Measurements from ENCODE around the gene VARS2. TPM values are rescaled to one million over a fixed set of nuclear protein-coding genes. Genes with fewer than 3 reads are reported as not detected.

Gene VARS2
- total RNA-seq, 4 donors from 2014 or later, result 9.7 to 16.5 (median 12.8) TPM

GRCh38 chr6:30891816-30892538 lies 22.1 kb upstream of the VARS2 start:
- H3K9me3 ChIP-seq, result no peaks in the 10 kb centered on the region
- H3K27ac ChIP-seq, result no peak overlapping the region
- 67% methylated on average over 7 of the region's 21 CpGs; no CpG with 5 or more reads in 1 of the 2 donors for WGBS, 2 donors (ENCODE audit: low coverage in 1 of 2)
- no peak overlapping the region for H3K4me3 ChIP-seq
- peaks cover 0 to 81% of the 10 kb centered on the region in 2 donors for H3K36me3 ChIP-seq
- H3K27me3 ChIP-seq, result no peaks in the 10 kb centered on the region
- peaks cover 0 to 25% (median under 1%) of the 10 kb centered on the region in 3 donors for H3K4me1 ChIP-seq
- TF ChIP-seq EP300 (IDR thresholded peaks at IDR 0.05) (no peak), POLR2A (IDR thresholded peaks at IDR 0.05) (no peak), POLR2AphosphoS5 (IDR thresholded peaks at IDR 0.05) (no peak), CTCF (IDR thresholded peaks at IDR 0.05) (no peak)
- no peak for ATAC-seq

GRCh38 chr6:30893001-30893591 lies 20.9 kb upstream of the VARS2 start:
- H3K9me3 ChIP-seq, result no peaks in the 10 kb centered on the region

DNA sequence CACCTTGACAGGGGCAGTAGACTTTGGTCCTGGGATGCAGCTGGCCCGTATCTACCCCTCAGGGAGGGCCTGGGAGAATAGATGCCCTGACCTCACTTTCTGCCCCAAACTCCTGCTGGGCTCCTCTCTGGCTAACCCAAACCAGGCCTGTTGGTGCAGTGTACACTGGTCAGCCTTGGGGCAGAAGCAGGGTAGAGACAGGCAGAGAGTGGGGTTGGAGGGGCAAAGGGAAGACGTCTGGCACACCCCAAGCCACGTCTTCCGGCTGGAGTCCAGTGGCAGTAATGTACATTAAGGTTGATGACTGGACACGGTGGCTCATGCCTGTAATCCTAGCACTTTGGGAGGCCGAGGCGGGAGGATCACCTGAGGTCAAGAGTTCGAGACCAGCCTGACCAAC lies 20.4 kb upstream of the VARS2 start:
- Histone ChIP-seq H3K27ac (no peak overlapping the region), H3K9me3 (no peaks in the 10 kb centered on the region), H3K4me3 (no peak overlapping the region), H3K4me1 (peaks cover 0 to 15% (median 0%) of the 10 kb centered on the region in 3 donors), H3K27me3 (no peaks in the 10 kb centered on the region), H3K36me3 (peaks cover 0 to 98% of the 10 kb centered on the region in 2 donors)
- TF ChIP-seq POLR2A (IDR thresholded peaks at IDR 0.05) (no peak), EP300 (IDR thresholded peaks at IDR 0.05) (no peak), CTCF (IDR thresholded peaks at IDR 0.05) (no peak), POLR2AphosphoS5 (IDR thresholded peaks at IDR 0.05) (no peak)
- 80% methylated on average over 1 of the region's 8 CpGs; no CpG with 5 or more reads in 1 of the 2 donors for WGBS, 2 donors (ENCODE audit: low coverage in 1 of 2)
- ATAC-seq, result no peak

More at GRCh38 chr6:30893001-30893591, 20.9 kb upstream of the VARS2 start:
- Histone ChIP-seq H3K4me1 (peaks cover 0 to 21% (median 0%) of the 10 kb centered on the region in 3 donors), H3K36me3 (peaks cover 0 to 92% of the 10 kb centered on the region in 2 donors), H3K27me3 (no peaks in the 10 kb centered on the region), H3K4me3 (no peak overlapping the region), H3K27ac (no peak overlapping the region)
- no peak for ATAC-seq
- 43% methylated on average over 1 of the region's 16 CpGs; no CpG with 5 or more reads in 1 of the 2 donors for WGBS, 2 donors (ENCODE audit: low coverage in 1 of 2)
- TF ChIP-seq POLR2AphosphoS5 (IDR thresholded peaks at IDR 0.05), result no peak
- no peak for TF ChIP-seq CTCF (IDR thresholded peaks at IDR 0.05)
- no peak for TF ChIP-seq POLR2A (IDR thresholded peaks at IDR 0.05)
- TF ChIP-seq EP300 (IDR thresholded peaks at IDR 0.05), result no peak

- Histone ChIP-seq H3K27me3 (no peaks in the 10 kb centered on the region), H3K36me3 (peaks cover 0 to 98% of the 10 kb centered on the region in 2 donors), H3K4me1 (peaks cover 0 to 10% (median 0%) of the 10 kb centered on the region in 3 donors), H3K27ac (no peak overlapping the region), H3K4me3 (no peak overlapping the region), H3K9me3 (no peaks in the 10 kb centered on the region)
- ATAC-seq, result no peak
- 90 to 92% methylated on average over 6 to 7 of the region's 12 CpGs for WGBS, 2 donors (ENCODE audit: low coverage in 1 of 2)
- no peak for TF ChIP-seq POLR2AphosphoS5 (IDR thresholded peaks at IDR 0.05)
Observed at GRCh38 chr6:30894381-30894780, 19.7 kb upstream of the VARS2 start.

DNA sequence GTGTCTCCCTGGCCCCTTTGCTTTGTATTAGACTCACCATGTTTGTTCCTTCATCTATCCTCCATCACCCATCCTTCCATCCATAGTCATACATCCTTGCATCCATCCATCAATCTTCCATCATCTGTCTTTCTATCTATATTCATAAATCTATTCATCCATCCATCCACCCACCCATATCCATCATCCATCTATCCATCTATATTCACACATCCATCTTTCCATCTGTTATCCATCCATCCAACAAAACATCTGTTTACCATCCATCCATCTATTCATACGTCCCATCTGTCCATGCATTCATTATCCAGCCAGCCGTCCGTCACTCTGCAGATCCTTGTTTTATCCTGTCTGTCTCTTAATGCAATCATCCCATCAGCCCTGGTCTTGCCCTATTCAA lies 19.1 kb upstream of the VARS2 start:
- TF ChIP-seq POLR2AphosphoS5 (IDR thresholded peaks at IDR 0.05), result no peak
- TF ChIP-seq POLR2A (IDR thresholded peaks at IDR 0.05), result no peak
- TF ChIP-seq EP300 (IDR thresholded peaks at IDR 0.05), result no peak
- TF ChIP-seq CTCF (IDR thresholded peaks at IDR 0.05), result no peak
- H3K36me3 ChIP-seq, result peaks cover 0 to 98% of the 10 kb centered on the region in 2 donors

More for the DNA sequence above, 19.1 kb upstream of the VARS2 start:
- peaks cover 0 to 8% (median 0%) of the 10 kb centered on the region in 3 donors for H3K4me1 ChIP-seq
- H3K27ac ChIP-seq, result no peak overlapping the region
- ATAC-seq, result no peak
- no peaks in the 10 kb centered on the region for H3K9me3 ChIP-seq
- WGBS, 2 donors (ENCODE audit: low coverage in 1 of 2), result 81 to 92% methylated on average over 2 to 3 of the region's 3 CpGs
- H3K4me3 ChIP-seq, result no peak overlapping the region
- no peaks in the 10 kb centered on the region for H3K27me3 ChIP-seq

Measured in gastroesophageal sphincter (tissue), 4 donors.